GM23248 (cell line): ENCODE measurements around the gene AFF3. TPM values are rescaled to one million over a fixed set of nuclear protein-coding genes. Genes with fewer than 3 reads are reported as not detected.

Experiments
- DNase-seq: peaks from one replicate; pipeline ENCODE4 v3.0.0-alpha.2; 2015
- H2AFZ ChIP-seq: fragments of 200-600 bp; sonication (generic); 2 replicates; pipeline ENCODE4 v1.6.1; 2016; ENCODE audit warnings: antibody characterized with exemption
- H3F3A ChIP-seq: fragments of 200-600 bp; sonication (generic); 2 replicates; pipeline ENCODE4 v1.6.1; 2016; ENCODE audit warnings: mild to moderate bottlenecking, antibody characterized with exemption, mixed run types; ENCODE audit not compliant: insufficient read depth
- H3K27ac ChIP-seq: fragments of 200-600 bp; sonication (generic); 2 replicates; pipeline ENCODE4 v1.5.1; 2016; ENCODE audit warnings: mild to moderate bottlenecking
- H3K27me3 ChIP-seq: fragments of 200-600 bp; sonication (generic); replicated peaks from 2 replicates; pipeline ENCODE4 v1.6.1; 2016; ENCODE audit warnings: mild to moderate bottlenecking; ENCODE audit not compliant: insufficient read depth
- H3K36me3 ChIP-seq: fragments of 200-600 bp; sonication (generic); 2 replicates; pipeline ENCODE4 v1.6.1; 2016; ENCODE audit warnings: low read depth, mild to moderate bottlenecking
- H3K4me1 ChIP-seq: fragments of 200-600 bp; sonication (generic); 2 replicates; pipeline ENCODE4 v1.6.1; 2016; ENCODE audit warnings: mild to moderate bottlenecking; ENCODE audit not compliant: insufficient read depth
- H3K4me2 ChIP-seq: fragments of 200-600 bp; sonication (generic); one replicate; pipeline ENCODE4 v1.6.1; 2016; ENCODE audit warnings: mild to moderate bottlenecking; ENCODE audit not compliant: unreplicated experiment
- H3K4me3 ChIP-seq: fragments of 200-600 bp; sonication (generic); 2 replicates; pipeline ENCODE4 v1.5.1; 2016; ENCODE audit warnings: mild to moderate bottlenecking
- H3K79me2 ChIP-seq: fragments of 200-600 bp; sonication (generic); 2 replicates; pipeline ENCODE4 v1.6.1; 2016; ENCODE audit warnings: mild to moderate bottlenecking; ENCODE audit not compliant: insufficient read depth
- H3K9ac ChIP-seq: fragments of 200-600 bp; sonication (generic); 2 replicates; pipeline ENCODE4 v1.6.1; 2016; ENCODE audit warnings: mild to moderate bottlenecking
- H3K9me2 ChIP-seq: fragments of 200-600 bp; sonication (generic); 2 replicates; pipeline ENCODE4 v1.6.1; 2016; ENCODE audit warnings: mixed run types, mild to moderate bottlenecking, moderate library complexity; ENCODE audit not compliant: insufficient read depth
- H3K9me3 ChIP-seq: fragments of 200-600 bp; sonication (generic); one replicate; pipeline ENCODE4 v1.6.1; 2017; ENCODE audit warnings: low read depth
- H4K20me1 ChIP-seq: fragments of 200-600 bp; sonication (generic); 2 replicates; pipeline ENCODE4 v1.6.0; 2016; ENCODE audit not compliant: insufficient read depth
- EZH2 ChIP-seq: fragments of 200-600 bp; sonication (generic); IDR thresholded peaks from 2 replicates; pipeline ENCODE4 v1.6.1; 2018; ENCODE audit warnings: antibody characterized with exemption, mild to moderate bottlenecking; ENCODE audit not compliant: insufficient read depth, poor library complexity, severe bottlenecking
- EZH2phosphoT487 ChIP-seq: fragments of 200-600 bp; sonication (generic); IDR thresholded peaks from 2 replicates; pipeline ENCODE4 v1.6.1; 2018; ENCODE audit warnings: antibody characterized with exemption, moderate library complexity, mild to moderate bottlenecking, low read depth; ENCODE audit not compliant: insufficient read depth
- WGBS, 2 experiments: methylation state at CpG; one replicate each; pipeline ENCODE4 v1.1.6; 2015 to 2017; ENCODE audit warnings: low lambda C conversion rate in 2 of 2, low coverage in 1 of 2; ENCODE audit errors: missing lambda C conversion rate in 2 of 2; 5-methylcytosine and 5-hydroxymethylcytosine counted together
- in situ Hi-C: fragments of 300-500 bp; cut with MboI; formaldehyde crosslinking; loops from 2 replicates; pipeline ENCODE4 v1.15.0; 2020
- polyA plus RNA-seq: library from polyadenylated mRNA; unstranded; fragments of >200 nt; fragmentation: Nextera tagmentation; extraction: Ambion mirVana; gene quantifications from 2 replicates; pipeline ENCODE4 v1.2.1, GENCODE V29; 2016
- total RNA-seq: library from RNA; depleted of rRNA; stranded (reverse); fragments of >200 nt; shearing (Covaris generic); gene quantifications from 2 replicates; pipeline ENCODE4 v1.2.3, GENCODE V29; 2014

The AFF3 gene
- total and polyA plus RNA-seq, 2 experiments from 2014 or later = 0.56 to 0.86 TPM

GRCh38 chr2:99559075-99559662, 583.2 kb downstream of the AFF3 start:
- DNase-seq = peak; percentile 82
- WGBS, 2 experiments = 4% methylated on average over 17 of the region's 17 CpGs
- in situ Hi-C loops = loop anchor here (10.0 to 25.0 kb wide), 2 partner anchors 696 to 828 kb away; no protein-coding TSS in a partner anchor

GRCh38 chr2:99555404-99555803, 587.0 kb downstream of the AFF3 start:
- Histone ChIP-seq H3K4me3 (no peak overlapping the region), H3K9me2 (no peaks in the 10 kb centered on the region), H3K27me3 (no peaks in the 10 kb centered on the region; the same call in 1 of the 2 replicates), H3K4me2 (no peak overlapping the region), H3K27ac (no peak overlapping the region), H3K79me2 (no peaks in the 10 kb centered on the region), H3F3A (no peaks in the 10 kb centered on the region), H3K4me1 (no peaks in the 10 kb centered on the region), H3K36me3 (no peaks in the 10 kb centered on the region), H3K9ac (no peak overlapping the region), H3K9me3 (no peaks in the 10 kb centered on the region), H4K20me1 (no peaks in the 10 kb centered on the region), H2AFZ (no peak overlapping the region)
- DNase-seq = no peak
- in situ Hi-C loops = loop anchor here (10.0 to 25.0 kb wide), 2 partner anchors 699 to 832 kb away; no protein-coding TSS in a partner anchor
- 86 to 92% methylated on average over 2 of the region's 2 CpGs for WGBS, 2 experiments
- TF ChIP-seq EZH2 (no peak), EZH2phosphoT487 (no peak)

More at GRCh38 chr2:99559075-99559662, 583.2 kb downstream of the AFF3 start:
- TF ChIP-seq EZH2 (no peak), EZH2phosphoT487 (no peak)
- 0 out of 2 replicates have a peak, but pooled peaks cover 5% of the 10 kb centered on the region for H3F3A ChIP-seq
- no peaks in the 10 kb centered on the region for H4K20me1 ChIP-seq
- H3K9ac ChIP-seq = no peak overlapping the region
- no peak overlapping the region for H3K27ac ChIP-seq
- H3K4me1 ChIP-seq = no peaks in the 10 kb centered on the region
- H3K4me2 ChIP-seq = no peak overlapping the region
- H3K9me2 ChIP-seq = no peaks in the 10 kb centered on the region
- no peak overlapping the region for H2AFZ ChIP-seq
- H3K79me2 ChIP-seq = no peaks in the 10 kb centered on the region
- H3K9me3 ChIP-seq = no peaks in the 10 kb centered on the region
- H3K4me3 ChIP-seq = no peak overlapping the region
- H3K27me3 ChIP-seq = no peaks in the 10 kb centered on the region; the same call in 1 of the 2 replicates
- no peaks in the 10 kb centered on the region for H3K36me3 ChIP-seq

DNA sequence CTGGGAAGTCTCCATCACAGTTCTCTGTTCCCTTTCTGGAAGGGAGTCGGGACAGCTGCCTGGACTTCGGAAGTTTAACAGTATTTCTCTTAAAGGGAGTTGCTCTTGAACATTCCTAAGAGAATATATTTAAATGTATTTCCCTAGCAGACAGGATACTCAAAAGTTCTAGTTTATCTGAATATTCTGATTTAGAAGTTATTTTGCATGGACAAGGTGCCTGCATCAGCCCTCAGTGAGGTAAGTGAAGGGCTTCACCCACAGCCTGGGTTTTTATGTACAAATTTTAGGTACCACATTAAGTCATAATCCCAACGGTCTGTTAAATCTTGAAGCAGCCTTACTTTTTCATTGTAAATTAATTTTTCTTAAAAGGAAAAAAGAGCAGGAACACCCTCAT, 587.5 kb downstream of the AFF3 start:
- in situ Hi-C loops = loop anchor here (10.0 to 25.0 kb wide), 2 partner anchors 700 to 832 kb away; no protein-coding TSS in a partner anchor
- no peak for DNase-seq
- Histone ChIP-seq H3K36me3 (no peaks in the 10 kb centered on the region), H3K9me2 (no peaks in the 10 kb centered on the region), H3K9ac (no peak overlapping the region), H3K27me3 (no peaks in the 10 kb centered on the region; the same call in 1 of the 2 replicates), H4K20me1 (no peaks in the 10 kb centered on the region), H3K4me3 (no peak overlapping the region), H2AFZ (no peak overlapping the region), H3K4me1 (no peaks in the 10 kb centered on the region), H3K27ac (no peak overlapping the region), H3K4me2 (no peak overlapping the region), H3K79me2 (no peaks in the 10 kb centered on the region), H3K9me3 (no peaks in the 10 kb centered on the region), H3F3A (no peaks in the 10 kb centered on the region)
- 73% methylated on average over 3 of the region's 3 CpGs for WGBS, 2 experiments
- no peak for TF ChIP-seq EZH2phosphoT487

DNA sequence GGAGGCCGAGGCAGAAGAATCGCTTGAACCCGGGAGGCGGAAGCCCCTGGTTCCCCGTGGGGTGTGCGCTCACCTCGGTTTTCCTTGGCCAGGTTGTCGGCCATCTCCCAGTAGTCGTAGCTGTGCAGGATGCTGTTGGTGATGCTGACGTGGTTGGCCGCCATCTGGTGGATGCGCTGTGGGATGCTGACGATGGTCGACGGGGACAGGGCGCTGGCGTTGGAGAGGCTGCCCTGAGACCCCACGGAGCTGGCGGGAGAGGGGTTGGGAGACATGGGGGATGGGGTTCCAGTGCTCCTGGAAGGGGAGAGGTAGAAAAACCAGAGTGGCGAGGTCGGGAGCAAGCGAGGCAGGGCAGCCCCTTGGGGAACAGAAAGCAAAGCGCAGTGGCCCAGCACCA, 588.2 kb downstream of the AFF3 start:
- no peaks in the 10 kb centered on the region for H3F3A ChIP-seq
- H3K36me3 ChIP-seq = no peaks in the 10 kb centered on the region
- H2AFZ ChIP-seq = no peak overlapping the region
- H3K4me2 ChIP-seq = no peak overlapping the region
- no peaks in the 10 kb centered on the region for H3K9me2 ChIP-seq
- no peaks in the 10 kb centered on the region for H3K9me3 ChIP-seq
- no peak overlapping the region for H3K9ac ChIP-seq
- in situ Hi-C loops = loop anchor here (10.0 to 25.0 kb wide), 2 partner anchors 701 to 833 kb away; no protein-coding TSS in a partner anchor
- DNase-seq = no peak
- 84 to 90% methylated on average over 23 of the region's 23 CpGs for WGBS, 2 experiments
- TF ChIP-seq EZH2 (no peak), EZH2phosphoT487 (no peak)
- H3K4me3 ChIP-seq = no peak overlapping the region
- no peaks in the 10 kb centered on the region for H4K20me1 ChIP-seq
- H3K27me3 ChIP-seq = no peaks in the 10 kb centered on the region; the same call in 1 of the 2 replicates
- H3K4me1 ChIP-seq = no peaks in the 10 kb centered on the region
- no peaks in the 10 kb centered on the region for H3K79me2 ChIP-seq
- H3K27ac ChIP-seq = no peak overlapping the region
